GM23338 (cell line): Measurements from ENCODE around the gene PAX4.

Source experiments
- CTCF ChIP-seq, 2 experiments: fragments of 200-600 bp in 1 of 2; sonication (generic) in 1 of 2; conservative IDR thresholded peaks; 2 replicates each; pipeline versions ENCODE4 v1.5.1 to v1.6.1; 2016 to 2017; ENCODE audit warnings: antibody characterized with exemption in 2 of 2, low read depth in 2 of 2, mild to moderate bottlenecking in 2 of 2, moderate library complexity in 1 of 2
- EZH2 ChIP-seq: fragments of 200-600 bp; sonication (generic); IDR thresholded peaks from one replicate; pipeline ENCODE4 v1.8.0; 2017; ENCODE audit warnings: antibody characterized with exemption, mild to moderate bottlenecking, low read depth; ENCODE audit not compliant: unreplicated experiment
- EZH2phosphoT487 ChIP-seq: fragments of 200-600 bp; sonication (generic); IDR thresholded peaks from one replicate; pipeline ENCODE4 v1.8.1; 2018; ENCODE audit warnings: antibody characterized with exemption; ENCODE audit not compliant: unreplicated experiment
- JUNB ChIP-seq: IDR thresholded peaks from one replicate; pipeline ENCODE4 v1.6.1; 2016; ENCODE audit warnings: antibody characterized with exemption; ENCODE audit not compliant: unreplicated experiment
- POLR2AphosphoS5 ChIP-seq: IDR thresholded peaks from 2 replicates; pipeline ENCODE4 v1.6.1; 2016; ENCODE audit warnings: antibody characterized with exemption, low read depth
- STAT1 ChIP-seq: IDR thresholded peaks from one replicate; pipeline ENCODE4 v1.6.1; 2016; ENCODE audit warnings: antibody characterized with exemption; ENCODE audit not compliant: unreplicated experiment
- TF ChIP-seq, protein P1 (sequence below): IDR thresholded peaks from one replicate; pipeline ENCODE4 v1.6.1; 2018; ENCODE audit warnings: antibody characterized with exemption; ENCODE audit not compliant: unreplicated experiment
- TF ChIP-seq, protein P2 (sequence below): IDR thresholded peaks from 2 replicates; pipeline ENCODE4 v1.6.1; 2016; ENCODE audit warnings: antibody characterized with exemption
- TF ChIP-seq, protein P3 (sequence below): fragments of 250-450 bp; sonication (Bioruptor Pico); IDR thresholded peaks from 2 replicates; pipeline ENCODE4 v1.5.0; 2020; ENCODE audit warnings: mild to moderate bottlenecking, moderate library complexity

GRCh38 chr7:127581716-127582115, 36.2 kb downstream of the PAX4 start:
- TF ChIP-seq CTCF (conservative IDR thresholded peaks at IDR 0.05; ENCODE audit: low read depth in 2 of 2): no peak
- TF ChIP-seq JUNB: no peak
- TF ChIP-seq POLR2AphosphoS5: no peak
- TF ChIP-seq EZH2phosphoT487: no peak
- TF ChIP-seq, protein P1, sequence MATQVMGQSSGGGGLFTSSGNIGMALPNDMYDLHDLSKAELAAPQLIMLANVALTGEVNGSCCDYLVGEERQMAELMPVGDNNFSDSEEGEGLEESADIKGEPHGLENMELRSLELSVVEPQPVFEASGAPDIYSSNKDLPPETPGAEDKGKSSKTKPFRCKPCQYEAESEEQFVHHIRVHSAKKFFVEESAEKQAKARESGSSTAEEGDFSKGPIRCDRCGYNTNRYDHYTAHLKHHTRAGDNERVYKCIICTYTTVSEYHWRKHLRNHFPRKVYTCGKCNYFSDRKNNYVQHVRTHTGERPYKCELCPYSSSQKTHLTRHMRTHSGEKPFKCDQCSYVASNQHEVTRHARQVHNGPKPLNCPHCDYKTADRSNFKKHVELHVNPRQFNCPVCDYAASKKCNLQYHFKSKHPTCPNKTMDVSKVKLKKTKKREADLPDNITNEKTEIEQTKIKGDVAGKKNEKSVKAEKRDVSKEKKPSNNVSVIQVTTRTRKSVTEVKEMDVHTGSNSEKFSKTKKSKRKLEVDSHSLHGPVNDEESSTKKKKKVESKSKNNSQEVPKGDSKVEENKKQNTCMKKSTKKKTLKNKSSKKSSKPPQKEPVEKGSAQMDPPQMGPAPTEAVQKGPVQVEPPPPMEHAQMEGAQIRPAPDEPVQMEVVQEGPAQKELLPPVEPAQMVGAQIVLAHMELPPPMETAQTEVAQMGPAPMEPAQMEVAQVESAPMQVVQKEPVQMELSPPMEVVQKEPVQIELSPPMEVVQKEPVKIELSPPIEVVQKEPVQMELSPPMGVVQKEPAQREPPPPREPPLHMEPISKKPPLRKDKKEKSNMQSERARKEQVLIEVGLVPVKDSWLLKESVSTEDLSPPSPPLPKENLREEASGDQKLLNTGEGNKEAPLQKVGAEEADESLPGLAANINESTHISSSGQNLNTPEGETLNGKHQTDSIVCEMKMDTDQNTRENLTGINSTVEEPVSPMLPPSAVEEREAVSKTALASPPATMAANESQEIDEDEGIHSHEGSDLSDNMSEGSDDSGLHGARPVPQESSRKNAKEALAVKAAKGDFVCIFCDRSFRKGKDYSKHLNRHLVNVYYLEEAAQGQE: no peak
- TF ChIP-seq STAT1: no peak
- no peak for TF ChIP-seq EZH2
- TF ChIP-seq, protein P2, sequence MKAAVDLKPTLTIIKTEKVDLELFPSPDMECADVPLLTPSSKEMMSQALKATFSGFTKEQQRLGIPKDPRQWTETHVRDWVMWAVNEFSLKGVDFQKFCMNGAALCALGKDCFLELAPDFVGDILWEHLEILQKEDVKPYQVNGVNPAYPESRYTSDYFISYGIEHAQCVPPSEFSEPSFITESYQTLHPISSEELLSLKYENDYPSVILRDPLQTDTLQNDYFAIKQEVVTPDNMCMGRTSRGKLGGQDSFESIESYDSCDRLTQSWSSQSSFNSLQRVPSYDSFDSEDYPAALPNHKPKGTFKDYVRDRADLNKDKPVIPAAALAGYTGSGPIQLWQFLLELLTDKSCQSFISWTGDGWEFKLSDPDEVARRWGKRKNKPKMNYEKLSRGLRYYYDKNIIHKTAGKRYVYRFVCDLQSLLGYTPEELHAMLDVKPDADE: no peak
- TF ChIP-seq, protein P3, sequence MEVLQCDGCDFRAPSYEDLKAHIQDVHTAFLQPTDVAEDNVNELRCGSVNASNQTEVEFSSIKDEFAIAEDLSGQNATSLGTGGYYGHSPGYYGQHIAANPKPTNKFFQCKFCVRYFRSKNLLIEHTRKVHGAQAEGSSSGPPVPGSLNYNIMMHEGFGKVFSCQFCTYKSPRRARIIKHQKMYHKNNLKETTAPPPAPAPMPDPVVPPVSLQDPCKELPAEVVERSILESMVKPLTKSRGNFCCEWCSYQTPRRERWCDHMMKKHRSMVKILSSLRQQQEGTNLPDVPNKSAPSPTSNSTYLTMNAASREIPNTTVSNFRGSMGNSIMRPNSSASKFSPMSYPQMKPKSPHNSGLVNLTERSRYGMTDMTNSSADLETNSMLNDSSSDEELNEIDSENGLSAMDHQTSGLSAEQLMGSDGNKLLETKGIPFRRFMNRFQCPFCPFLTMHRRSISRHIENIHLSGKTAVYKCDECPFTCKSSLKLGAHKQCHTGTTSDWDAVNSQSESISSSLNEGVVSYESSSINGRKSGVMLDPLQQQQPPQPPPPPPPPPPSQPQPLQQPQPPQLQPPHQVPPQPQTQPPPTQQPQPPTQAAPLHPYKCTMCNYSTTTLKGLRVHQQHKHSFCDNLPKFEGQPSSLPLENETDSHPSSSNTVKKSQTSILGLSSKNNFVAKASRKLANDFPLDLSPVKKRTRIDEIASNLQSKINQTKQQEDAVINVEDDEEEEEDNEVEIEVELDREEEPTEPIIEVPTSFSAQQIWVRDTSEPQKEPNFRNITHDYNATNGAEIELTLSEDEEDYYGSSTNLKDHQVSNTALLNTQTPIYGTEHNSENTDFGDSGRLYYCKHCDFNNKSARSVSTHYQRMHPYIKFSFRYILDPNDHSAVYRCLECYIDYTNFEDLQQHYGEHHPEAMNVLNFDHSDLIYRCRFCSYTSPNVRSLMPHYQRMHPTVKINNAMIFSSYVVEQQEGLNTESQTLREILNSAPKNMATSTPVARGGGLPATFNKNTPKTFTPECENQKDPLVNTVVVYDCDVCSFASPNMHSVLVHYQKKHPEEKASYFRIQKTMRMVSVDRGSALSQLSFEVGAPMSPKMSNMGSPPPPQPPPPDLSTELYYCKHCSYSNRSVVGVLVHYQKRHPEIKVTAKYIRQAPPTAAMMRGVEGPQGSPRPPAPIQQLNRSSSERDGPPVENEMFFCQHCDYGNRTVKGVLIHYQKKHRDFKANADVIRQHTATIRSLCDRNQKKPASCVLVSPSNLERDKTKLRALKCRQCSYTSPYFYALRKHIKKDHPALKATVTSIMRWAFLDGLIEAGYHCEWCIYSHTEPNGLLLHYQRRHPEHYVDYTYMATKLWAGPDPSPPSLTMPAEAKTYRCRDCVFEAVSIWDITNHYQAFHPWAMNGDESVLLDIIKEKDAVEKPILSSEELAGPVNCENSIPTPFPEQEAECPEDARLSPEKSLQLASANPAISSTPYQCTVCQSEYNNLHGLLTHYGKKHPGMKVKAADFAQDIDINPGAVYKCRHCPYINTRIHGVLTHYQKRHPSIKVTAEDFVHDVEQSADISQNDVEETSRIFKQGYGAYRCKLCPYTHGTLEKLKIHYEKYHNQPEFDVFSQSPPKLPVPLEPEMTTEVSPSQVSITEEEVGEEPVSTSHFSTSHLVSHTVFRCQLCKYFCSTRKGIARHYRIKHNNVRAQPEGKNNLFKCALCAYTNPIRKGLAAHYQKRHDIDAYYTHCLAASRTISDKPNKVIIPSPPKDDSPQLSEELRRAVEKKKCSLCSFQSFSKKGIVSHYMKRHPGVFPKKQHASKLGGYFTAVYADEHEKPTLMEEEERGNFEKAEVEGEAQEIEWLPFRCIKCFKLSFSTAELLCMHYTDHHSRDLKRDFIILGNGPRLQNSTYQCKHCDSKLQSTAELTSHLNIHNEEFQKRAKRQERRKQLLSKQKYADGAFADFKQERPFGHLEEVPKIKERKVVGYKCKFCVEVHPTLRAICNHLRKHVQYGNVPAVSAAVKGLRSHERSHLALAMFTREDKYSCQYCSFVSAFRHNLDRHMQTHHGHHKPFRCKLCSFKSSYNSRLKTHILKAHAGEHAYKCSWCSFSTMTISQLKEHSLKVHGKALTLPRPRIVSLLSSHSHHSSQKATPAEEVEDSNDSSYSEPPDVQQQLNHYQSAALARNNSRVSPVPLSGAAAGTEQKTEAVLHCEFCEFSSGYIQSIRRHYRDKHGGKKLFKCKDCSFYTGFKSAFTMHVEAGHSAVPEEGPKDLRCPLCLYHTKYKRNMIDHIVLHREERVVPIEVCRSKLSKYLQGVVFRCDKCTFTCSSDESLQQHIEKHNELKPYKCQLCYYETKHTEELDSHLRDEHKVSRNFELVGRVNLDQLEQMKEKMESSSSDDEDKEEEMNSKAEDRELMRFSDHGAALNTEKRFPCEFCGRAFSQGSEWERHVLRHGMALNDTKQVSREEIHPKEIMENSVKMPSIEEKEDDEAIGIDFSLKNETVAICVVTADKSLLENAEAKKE: no peak
